Activated CD8-positive, alpha-beta T cell treated with anti-CD3 and anti-CD28 coated beads for 36 hours (primary cell): ENCODE results near the gene SBF1. TPM values are rescaled to one million over a fixed set of nuclear protein-coding genes. Genes with fewer than 3 reads are reported as not detected.

Experiments used
- ATAC-seq: fragments of 200-7000 bp; cut with Tn5 transposase; one replicate; pipeline ENCODE4 v1.10.0; 2021; ENCODE audit warnings: mild to moderate bottlenecking, moderate library complexity
- CTCF ChIA-PET: fragments of 350-600 bp; sonication (Branson Sonifier 250); formaldehyde crosslinking; loops from one replicate; lab custom pipeline; 2021; ENCODE audit warnings: antibody characterized with exemption; lab: Charles Lee
- POLR2A ChIA-PET: fragments of 350-600 bp; sonication (Branson Sonifier 250); formaldehyde crosslinking; loops from one replicate; lab custom pipeline; 2021; ENCODE audit warnings: antibody characterized with exemption; lab: Charles Lee
- DNase-seq: peaks from one replicate; pipeline ENCODE4 v3.0.0-alpha.2; 2020
- H3K27ac Mint-ChIP-seq: one replicate; pipeline ENCODE4 v1.8.0; 2021; ENCODE audit warnings: mild to moderate bottlenecking, mixed read lengths
- H3K27me3 Mint-ChIP-seq: one replicate; pipeline ENCODE4 v1.8.0; 2021; ENCODE audit warnings: mixed read lengths
- H3K36me3 Mint-ChIP-seq: one replicate; pipeline ENCODE4 v1.8.0; 2021; ENCODE audit warnings: low read depth, mixed read lengths
- H3K4me1 Mint-ChIP-seq: one replicate; pipeline ENCODE4 v1.8.0; 2021; ENCODE audit warnings: low read depth, mixed read lengths
- H3K4me3 Mint-ChIP-seq: one replicate; pipeline ENCODE4 v1.8.0; 2021; ENCODE audit warnings: mild to moderate bottlenecking, moderate library complexity, mixed read lengths
- H3K9me3 Mint-ChIP-seq: one replicate; pipeline ENCODE4 v1.8.0; 2021; ENCODE audit warnings: mixed read lengths
- CTCF ChIP-seq: fragments of 200-600 bp; IDR thresholded peaks from one replicate; pipeline ENCODE4 v1.8.0; 2022; ENCODE audit warnings: antibody characterized with exemption, mild to moderate bottlenecking
- intact Hi-C: fragments of 100-400 bp; cut with micrococcal nuclease; formaldehyde crosslinking; loops from one replicate; pipeline ENCODE4 v1.10.0; 2022
- total RNA-seq, 2 experiments: library from RNA; stranded (reverse); gene quantifications; one replicate each; pipeline ENCODE4 v1.2.3, GENCODE V29; 2021

The SBF1 gene
- total RNA-seq, 2 experiments from 2014 or later: 120 TPM

GRCh38 chr22:50425179-50425916 lies 49.5 kb downstream of the SBF1 start:
- H3K36me3 Mint-ChIP-seq: peaks cover 31% of the 10 kb centered on the region
- no peak for DNase-seq
- H3K27me3 Mint-ChIP-seq: no peaks in the 10 kb centered on the region
- no peaks in the 10 kb centered on the region for H3K9me3 Mint-ChIP-seq
- no peak overlapping the region for H3K4me3 Mint-ChIP-seq
- no peak for ATAC-seq
- POLR2A ChIA-PET: interaction anchor here (0.7 kb wide), 1 partner anchor 34 kb away, joined by 3 read pairs; no protein-coding TSS in a partner anchor
- intact Hi-C loops: no loop called here
- no peak for TF ChIP-seq CTCF
- CTCF ChIA-PET: interaction anchor here (1.1 to 1.9 kb wide), 2 partner anchors 73 to 100 kb away, joined by 3 to 5 read pairs; partner anchors contain the start of gene SCO2
- H3K4me1 Mint-ChIP-seq: no peaks in the 10 kb centered on the region
- H3K27ac Mint-ChIP-seq: no peak overlapping the region

GRCh38 chr22:50423956-50424355 lies 50.9 kb downstream of the SBF1 start:
- TF ChIP-seq CTCF: no peak
- Mint-ChIP-seq H3K4me1 (no peaks in the 10 kb centered on the region), H3K27me3 (no peaks in the 10 kb centered on the region), H3K36me3 (peaks cover 24% of the 10 kb centered on the region), H3K27ac (no peak overlapping the region), H3K4me3 (no peak overlapping the region), H3K9me3 (no peaks in the 10 kb centered on the region)
- ATAC-seq (no peak), DNase-seq (no peak)
- ChIA-PET POLR2A (no interaction called here), CTCF (no interaction called here)
- intact Hi-C loops: no loop called here

- POLR2A ChIA-PET: no interaction called here
- Mint-ChIP-seq H3K4me1 (no peaks in the 10 kb centered on the region), H3K36me3 (peaks cover 23% of the 10 kb centered on the region), H3K9me3 (no peaks in the 10 kb centered on the region), H3K4me3 (no peak overlapping the region), H3K27me3 (no peaks in the 10 kb centered on the region), H3K27ac (no peak overlapping the region)
- CTCF ChIA-PET: no interaction called here
- no peak for ATAC-seq
- no peak for TF ChIP-seq CTCF
- DNase-seq: no peak
- intact Hi-C loops: no loop called here
Measured at GRCh38 chr22:50422961-50423815, 51.6 kb downstream of the SBF1 start.

- no peak overlapping the region for H3K4me3 Mint-ChIP-seq
- ChIA-PET CTCF (no interaction called here), POLR2A (no interaction called here)
- intact Hi-C loops: no loop called here
- no peaks in the 10 kb centered on the region for H3K9me3 Mint-ChIP-seq
- no peaks in the 10 kb centered on the region for H3K27me3 Mint-ChIP-seq
- no peak overlapping the region for H3K27ac Mint-ChIP-seq
- ATAC-seq: no peak
- peaks cover 25% of the 10 kb centered on the region for H3K36me3 Mint-ChIP-seq
- TF ChIP-seq CTCF: no peak
- H3K4me1 Mint-ChIP-seq: no peaks in the 10 kb centered on the region
- DNase-seq: no peak
Measured at GRCh38 chr22:50422046-50422445, 52.8 kb downstream of the SBF1 start.

GRCh38 chr22:50420581-50420980 lies 54.3 kb downstream of the SBF1 start:
- ATAC-seq (no peak), DNase-seq (no peak)
- POLR2A ChIA-PET: interaction anchor here (0.9 kb wide), 1 partner anchor 120 kb away, joined by 3 read pairs; no protein-coding TSS in a partner anchor
- CTCF ChIA-PET: no interaction called here
- Mint-ChIP-seq H3K4me3 (no peak overlapping the region), H3K27ac (no peak overlapping the region), H3K4me1 (no peaks in the 10 kb centered on the region), H3K9me3 (no peaks in the 10 kb centered on the region), H3K36me3 (peaks cover 24% of the 10 kb centered on the region), H3K27me3 (no peaks in the 10 kb centered on the region)
- intact Hi-C loops: no loop called here
- TF ChIP-seq CTCF: no peak
